GM19023 (cell line): ENCODE measurements around the gene GYS2.

Source experiments
- ATAC-seq: cut with Tn5 transposase; IDR thresholded peaks from one replicate; pipeline ENCODE4 v1.9.1; 2021; ENCODE audit warnings: mild to moderate bottlenecking, moderate library complexity; ENCODE audit not compliant: unreplicated experiment

Gene GYS2

GRCh38 chr12:21558100-21558679, 46.5 kb downstream of the GYS2 start:
- no peak for ATAC-seq

DNA sequence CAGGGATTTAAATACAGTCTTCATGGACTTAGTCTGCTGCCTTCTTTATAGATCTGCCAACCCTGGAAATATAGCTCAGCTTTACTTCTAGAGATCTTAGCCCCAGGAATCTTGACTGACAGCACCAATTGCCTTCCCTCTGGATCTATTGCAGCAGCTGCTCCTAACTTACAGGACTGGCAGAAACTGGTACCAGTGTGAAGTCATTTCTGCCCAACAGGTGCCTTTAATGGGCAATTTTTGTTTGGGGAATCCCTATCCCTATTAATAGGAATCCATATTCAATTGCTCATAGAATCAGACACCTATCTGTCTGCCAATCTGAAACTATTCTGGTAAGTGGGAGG, 51.3 kb downstream of the GYS2 start:
- ATAC-seq, result no peak

GRCh38 chr12:21552635-21553328, 51.9 kb downstream of the GYS2 start:
- no peak for ATAC-seq

GRCh38 chr12:21551841-21552465, 52.7 kb downstream of the GYS2 start:
- ATAC-seq, result no peak

- no peak for ATAC-seq
Observed at GRCh38 chr12:21547437-21547836, 57.2 kb downstream of the GYS2 start.

DNA sequence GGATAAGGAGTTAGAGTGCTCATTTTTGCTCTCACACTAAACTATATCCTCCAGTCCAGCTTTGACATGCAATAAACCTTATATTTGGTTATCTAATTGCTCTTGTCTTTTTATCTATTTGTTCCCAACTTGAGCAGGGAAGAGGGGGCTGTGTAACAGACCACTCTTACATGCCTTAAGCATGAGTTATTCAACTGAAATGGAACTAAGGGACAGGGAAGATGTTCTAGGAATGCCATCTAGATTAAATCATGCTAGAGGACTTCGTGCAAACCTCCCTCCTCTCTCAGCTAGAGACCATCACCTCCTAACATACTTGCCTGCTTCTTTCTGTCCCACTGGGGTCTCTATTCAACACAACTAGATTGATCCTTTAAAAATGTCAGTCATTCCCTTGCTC, 57.9 kb downstream of the GYS2 start:
- ATAC-seq, result no peak

DNA sequence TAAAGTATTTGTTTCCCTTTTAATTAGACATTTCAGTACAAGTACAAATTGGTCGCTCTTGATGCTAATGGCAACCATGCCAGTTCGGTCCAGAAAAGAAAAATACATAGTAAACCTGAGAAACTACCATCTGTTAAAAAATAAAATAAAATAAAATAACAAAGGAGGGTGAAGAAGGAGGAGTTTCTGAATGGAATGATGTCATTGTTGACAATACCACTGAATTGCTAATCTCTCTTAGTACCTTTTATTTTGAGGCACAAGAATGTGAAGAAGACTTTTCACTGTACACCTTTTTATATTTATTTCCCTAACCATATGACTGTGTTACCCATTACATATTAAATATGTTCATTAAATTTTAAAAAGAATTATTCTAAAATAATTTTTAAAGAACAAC, 59.1 kb downstream of the GYS2 start:
- ATAC-seq, result no peak

- no peak for ATAC-seq
Observed at GRCh38 chr12:21543151-21543550, 61.5 kb downstream of the GYS2 start.

- no peak for ATAC-seq
Observed at GRCh38 chr12:21542403-21542802, 62.2 kb downstream of the GYS2 start.

- ATAC-seq, result no peak
Observed at GRCh38 chr12:21541773-21542172, 62.9 kb downstream of the GYS2 start.

DNA sequence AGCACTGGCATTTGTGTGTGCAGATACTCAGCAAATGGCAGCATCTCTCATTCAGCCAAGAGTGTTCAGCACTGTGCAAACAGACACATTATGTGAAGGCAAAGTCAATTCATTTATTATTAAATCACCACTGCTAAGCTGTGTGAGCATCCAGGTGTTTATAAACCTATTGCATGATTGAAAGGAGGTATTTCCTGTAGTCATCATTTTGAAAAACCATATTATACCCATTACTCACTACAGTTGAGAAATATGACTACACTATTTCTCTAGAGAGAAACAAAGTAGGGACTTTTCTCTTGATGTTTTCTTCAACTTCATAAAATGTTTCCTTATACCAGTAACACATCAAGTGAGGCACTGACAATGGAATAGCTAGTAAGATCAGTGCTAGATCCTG, 64.8 kb downstream of the GYS2 start:
- ATAC-seq, result no peak

GRCh38 chr12:21538061-21538653, 66.5 kb downstream of the GYS2 start:
- no peak for ATAC-seq

- ATAC-seq, result no peak
Observed at GRCh38 chr12:21529456-21529855, 75.2 kb downstream of the GYS2 start.

DNA sequence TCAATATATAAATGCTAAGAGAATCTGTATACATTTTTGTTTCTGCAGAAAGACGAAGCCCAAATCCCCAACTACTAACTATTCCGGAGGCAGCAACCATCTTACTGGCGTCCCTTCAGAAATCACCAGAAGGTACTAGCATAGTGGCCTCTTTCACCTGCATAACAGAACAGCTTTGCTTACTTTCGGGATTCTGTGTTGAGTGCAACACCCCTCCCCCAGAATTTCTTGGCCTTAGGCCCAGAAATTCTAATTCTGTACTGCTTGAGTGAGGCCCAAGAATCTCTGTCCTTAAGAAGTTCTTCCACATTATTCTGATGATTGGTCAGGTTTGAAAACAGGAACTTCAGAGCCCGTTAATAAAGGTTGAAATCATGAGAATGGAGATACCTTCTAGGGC, 75.7 kb downstream of the GYS2 start:
- ATAC-seq, result no peak

GRCh38 chr12:21527451-21528180, 77.0 kb downstream of the GYS2 start:
- ATAC-seq, result peak; percentile 92

DNA sequence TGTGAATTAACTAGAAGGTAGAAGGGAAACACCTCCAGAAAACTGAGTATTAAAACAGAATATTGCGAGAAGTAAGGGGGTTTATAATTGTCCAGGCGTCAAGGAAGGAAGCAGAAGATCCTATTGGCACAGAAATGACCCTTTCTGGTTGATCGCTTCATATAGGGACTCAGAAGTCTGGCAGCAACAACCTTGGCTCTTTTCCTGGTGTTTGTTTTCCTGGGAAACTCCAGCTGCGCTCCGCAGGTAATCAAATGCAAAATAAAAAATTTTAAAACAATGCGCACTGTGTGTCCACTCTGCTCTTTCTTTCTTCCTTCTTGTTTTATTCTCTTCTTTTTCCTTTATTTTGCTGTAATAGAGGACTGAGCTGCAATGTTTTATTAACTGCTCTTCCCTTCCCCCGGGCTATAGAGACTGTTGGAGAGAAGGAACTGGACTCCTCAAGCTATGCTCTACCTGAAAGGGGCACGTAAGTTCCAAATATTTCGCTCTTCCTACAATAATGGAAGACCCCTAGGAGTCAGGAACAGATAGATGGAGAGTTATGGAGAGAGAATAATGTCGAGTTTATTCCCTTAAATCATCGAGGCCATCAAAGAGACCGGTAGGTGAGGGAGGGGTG, 77.8 kb downstream of the GYS2 start:
- ATAC-seq, result no peak

- no peak for ATAC-seq
Observed at GRCh38 chr12:21526053-21526452, 78.6 kb downstream of the GYS2 start, which contains the start of gene SPX. Gene SPX, plus strand, starts transcription at chr12:21526296. Its CDS starts 177 bp downstream, at chr12:21526473.

GRCh38 chr12:21523148-21523547, 81.5 kb downstream of the GYS2 start:
- no peak for ATAC-seq

GRCh38 chr12:21521541-21521940, 83.1 kb downstream of the GYS2 start:
- no peak for ATAC-seq

DNA sequence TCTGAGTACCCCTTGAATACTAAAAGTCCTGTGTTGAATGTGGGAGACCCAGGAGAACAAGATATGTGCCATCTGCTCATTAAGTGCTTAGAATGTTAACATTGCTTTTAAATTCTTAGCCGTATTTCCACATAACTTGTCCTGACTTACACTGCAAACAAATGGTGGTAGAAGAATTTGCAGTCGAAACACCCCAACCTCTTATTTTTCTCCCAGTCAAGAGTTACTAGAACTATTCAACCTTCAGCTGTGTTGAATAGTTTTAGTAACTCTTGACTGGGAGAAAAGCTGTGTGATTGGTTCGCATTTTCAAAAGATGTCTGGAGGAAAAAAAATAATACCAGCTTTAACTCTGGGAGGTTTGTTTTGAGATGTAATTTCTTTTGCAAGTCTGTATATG, 86.2 kb downstream of the GYS2 start:
- ATAC-seq, result no peak

DNA sequence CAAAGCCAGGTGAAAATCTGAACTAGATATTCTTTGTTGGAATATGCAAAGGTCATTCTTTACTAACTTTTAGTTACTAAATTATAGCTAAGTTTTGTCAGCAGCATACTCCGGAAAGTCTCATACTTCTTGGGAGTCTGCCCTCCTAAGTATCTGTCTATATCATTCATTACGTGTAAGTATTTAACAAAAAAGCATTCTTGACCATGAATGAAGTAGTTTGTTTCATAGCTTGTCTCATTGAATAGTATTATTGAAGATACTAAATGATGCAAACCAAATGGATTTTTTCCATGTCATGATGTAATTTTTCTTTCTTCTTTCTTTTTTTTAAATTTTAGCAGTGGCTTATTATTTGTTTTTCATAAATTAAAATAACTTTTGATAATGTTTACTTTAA, 88.4 kb downstream of the GYS2 start:
- no peak for ATAC-seq
